HG03520 (cell line): ENCODE results near the gene DAPK1.
"Not testable (repeated sequence)": the region's sequence is repeated elsewhere in the genome, so short reads cannot be mapped to it uniquely, and the experiment has no call there.

Experiments
- ATAC-seq: cut with Tn5 transposase; IDR thresholded peaks from one replicate; pipeline ENCODE4 v1.9.1; 2021; ENCODE audit warnings: mild to moderate bottlenecking, moderate library complexity; ENCODE audit not compliant: unreplicated experiment

The DAPK1 gene

GRCh38 chr9:87498046-87498810 lies 561 bp downstream of the DAPK1 start:
- no peak for ATAC-seq

- ATAC-seq, result no peak
Observed at GRCh38 chr9:87498811-87499360, 1.2 kb downstream of the DAPK1 start.

- peak; percentile 47 for ATAC-seq
Observed at GRCh38 chr9:87499424-87500017, 1.9 kb downstream of the DAPK1 start.

GRCh38 chr9:87500491-87501270 lies 3.0 kb downstream of the DAPK1 start:
- no peak for ATAC-seq

GRCh38 chr9:87501271-87501656 lies 3.6 kb downstream of the DAPK1 start:
- not testable (repeated sequence) for ATAC-seq

- ATAC-seq, result no peak
Observed at GRCh38 chr9:87501806-87502205, 4.1 kb downstream of the DAPK1 start.

GRCh38 chr9:87502391-87503221 lies 4.9 kb downstream of the DAPK1 start:
- no peak for ATAC-seq

- ATAC-seq, result no peak
Observed at GRCh38 chr9:87503430-87503829, 5.8 kb downstream of the DAPK1 start.

GRCh38 chr9:87503927-87504326 lies 6.3 kb downstream of the DAPK1 start:
- no peak for ATAC-seq

- ATAC-seq, result no peak
Observed at GRCh38 chr9:87504938-87505337, 7.3 kb downstream of the DAPK1 start.

- no peak for ATAC-seq
Observed at GRCh38 chr9:87505869-87506678, 8.4 kb downstream of the DAPK1 start.

- ATAC-seq, result no peak
Observed at GRCh38 chr9:87507576-87507975, 9.9 kb downstream of the DAPK1 start.

GRCh38 chr9:87510252-87510683 lies 12.6 kb downstream of the DAPK1 start:
- no peak for ATAC-seq

GRCh38 chr9:87512311-87512710 lies 14.6 kb downstream of the DAPK1 start:
- ATAC-seq, result no peak

- no peak for ATAC-seq
Observed at GRCh38 chr9:87513161-87513560, 15.5 kb downstream of the DAPK1 start.

- ATAC-seq, result no peak
Observed at GRCh38 chr9:87513880-87514535, 16.3 kb downstream of the DAPK1 start.

GRCh38 chr9:87515006-87515405 lies 17.3 kb downstream of the DAPK1 start:
- no peak for ATAC-seq

- no peak for ATAC-seq
Observed at GRCh38 chr9:87515588-87516221, 18.0 kb downstream of the DAPK1 start.
